Cardiac fibroblast (primary cell): Measurements from ENCODE around the gene FAM78B.

Experiments used
- DNase-seq, 2 donors: peaks; one replicate each; pipeline versions ENCODE4 v3.0.0 to v3.0.0-alpha.2; 2010; ENCODE audit warnings: low read depth in 2 of 2
- H3K4me3 ChIP-seq, 2 donors: replicated peaks in 1 of 2; 1 replicate in 1 of 2; 2 replicates in 1 of 2; pipeline ENCODE4 v1.5.1; 2011; ENCODE audit warnings: low read depth in 2 of 2, low read length in 2 of 2, mild to moderate bottlenecking in 2 of 2, moderate library complexity in 1 of 2
- TF ChIP-seq, protein P1 (sequence below): IDR thresholded peaks from one replicate; pipeline ENCODE4 v1.5.1; 2011; ENCODE audit warnings: low read depth, mild to moderate bottlenecking, low read length, inconsistent platforms

The FAM78B gene

DNA sequence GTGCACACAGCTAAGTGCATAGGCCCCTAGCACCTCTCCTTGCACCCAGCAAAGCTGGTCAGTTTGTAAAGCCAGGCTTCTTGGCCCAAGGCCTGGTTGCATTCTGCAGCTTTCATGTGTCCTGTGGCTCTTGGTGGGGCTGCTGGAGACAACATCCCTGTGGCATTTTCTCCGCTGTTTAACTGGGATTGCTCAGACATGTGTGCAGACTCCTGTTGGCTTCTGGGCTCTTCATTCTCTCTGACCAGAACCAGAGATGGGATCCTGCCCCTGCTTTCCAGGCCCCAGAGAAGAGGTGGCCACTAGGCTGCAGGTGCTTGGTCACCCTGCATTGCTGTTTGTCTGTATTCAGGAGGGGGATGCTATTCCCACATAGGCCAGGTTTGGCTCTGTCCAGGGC, 50.8 kb downstream of the FAM78B start:
- DNase-seq: no peak
- H3K4me3 ChIP-seq: no peak overlapping the region
- TF ChIP-seq, protein P1, sequence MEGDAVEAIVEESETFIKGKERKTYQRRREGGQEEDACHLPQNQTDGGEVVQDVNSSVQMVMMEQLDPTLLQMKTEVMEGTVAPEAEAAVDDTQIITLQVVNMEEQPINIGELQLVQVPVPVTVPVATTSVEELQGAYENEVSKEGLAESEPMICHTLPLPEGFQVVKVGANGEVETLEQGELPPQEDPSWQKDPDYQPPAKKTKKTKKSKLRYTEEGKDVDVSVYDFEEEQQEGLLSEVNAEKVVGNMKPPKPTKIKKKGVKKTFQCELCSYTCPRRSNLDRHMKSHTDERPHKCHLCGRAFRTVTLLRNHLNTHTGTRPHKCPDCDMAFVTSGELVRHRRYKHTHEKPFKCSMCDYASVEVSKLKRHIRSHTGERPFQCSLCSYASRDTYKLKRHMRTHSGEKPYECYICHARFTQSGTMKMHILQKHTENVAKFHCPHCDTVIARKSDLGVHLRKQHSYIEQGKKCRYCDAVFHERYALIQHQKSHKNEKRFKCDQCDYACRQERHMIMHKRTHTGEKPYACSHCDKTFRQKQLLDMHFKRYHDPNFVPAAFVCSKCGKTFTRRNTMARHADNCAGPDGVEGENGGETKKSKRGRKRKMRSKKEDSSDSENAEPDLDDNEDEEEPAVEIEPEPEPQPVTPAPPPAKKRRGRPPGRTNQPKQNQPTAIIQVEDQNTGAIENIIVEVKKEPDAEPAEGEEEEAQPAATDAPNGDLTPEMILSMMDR: no peak

DNA sequence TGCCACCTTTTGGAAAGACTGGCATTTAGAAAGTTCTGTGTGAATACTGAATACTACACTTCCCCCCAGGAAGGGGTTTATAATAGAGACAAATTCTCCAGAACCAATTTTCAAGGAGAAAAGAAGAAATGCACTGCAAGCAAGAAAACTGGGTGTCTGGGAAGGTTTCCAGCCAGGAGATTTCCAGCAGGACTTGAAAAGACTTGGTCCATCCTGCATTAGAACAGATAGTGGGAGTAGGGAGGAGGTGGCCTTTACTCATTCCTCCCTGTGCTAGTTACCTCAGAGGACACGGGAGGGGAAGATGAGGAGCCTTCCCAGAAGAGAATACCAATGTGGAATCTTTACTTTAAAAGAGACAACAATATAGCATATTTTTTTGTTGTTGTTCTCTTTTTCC, 52.4 kb downstream of the FAM78B start:
- no peak overlapping the region for H3K4me3 ChIP-seq
- TF ChIP-seq, protein P1: no peak
- no peak for DNase-seq

DNA sequence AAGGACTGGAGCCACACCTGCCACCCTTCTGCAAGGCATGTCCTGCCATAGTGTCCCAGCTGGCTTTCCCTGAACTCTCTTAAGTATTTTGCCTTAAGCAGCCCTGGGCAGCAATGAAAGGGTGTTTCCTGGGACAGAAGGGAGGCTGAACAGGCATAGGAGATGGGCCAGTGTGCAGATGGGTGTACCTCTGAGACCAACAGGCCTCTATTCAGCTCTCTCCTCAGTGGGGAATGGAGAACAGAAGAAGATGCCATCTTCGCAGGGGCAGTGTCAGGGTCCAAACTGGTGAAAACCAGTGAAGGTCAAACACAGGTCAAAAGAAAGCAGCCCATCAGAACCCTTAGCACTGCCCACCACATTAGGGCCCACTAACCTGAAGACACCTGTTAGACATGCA, 53.2 kb downstream of the FAM78B start:
- H3K4me3 ChIP-seq: no peak overlapping the region
- no peak for DNase-seq
- TF ChIP-seq, protein P1: no peak

DNA sequence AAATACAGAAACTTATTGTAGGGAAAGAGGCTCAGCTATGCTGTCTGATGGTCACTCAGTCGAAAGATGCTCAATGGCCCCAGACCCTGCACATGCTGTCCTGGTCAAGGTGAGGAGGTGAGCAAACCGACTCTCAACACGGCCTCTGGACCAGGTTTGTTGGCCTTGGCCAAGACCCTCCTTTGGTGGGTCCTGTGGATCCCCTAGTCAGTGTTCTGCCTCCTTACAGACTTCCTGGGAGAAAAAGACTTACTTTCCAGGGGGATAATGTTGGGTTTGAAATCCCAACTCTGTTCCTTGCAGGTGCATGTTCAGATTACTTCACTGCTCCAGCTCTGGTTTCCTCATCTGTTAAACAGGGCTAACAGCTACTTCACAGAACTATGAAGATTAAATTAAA, 53.8 kb downstream of the FAM78B start:
- TF ChIP-seq, protein P1: no peak
- DNase-seq: no peak
- no peak overlapping the region for H3K4me3 ChIP-seq

DNA sequence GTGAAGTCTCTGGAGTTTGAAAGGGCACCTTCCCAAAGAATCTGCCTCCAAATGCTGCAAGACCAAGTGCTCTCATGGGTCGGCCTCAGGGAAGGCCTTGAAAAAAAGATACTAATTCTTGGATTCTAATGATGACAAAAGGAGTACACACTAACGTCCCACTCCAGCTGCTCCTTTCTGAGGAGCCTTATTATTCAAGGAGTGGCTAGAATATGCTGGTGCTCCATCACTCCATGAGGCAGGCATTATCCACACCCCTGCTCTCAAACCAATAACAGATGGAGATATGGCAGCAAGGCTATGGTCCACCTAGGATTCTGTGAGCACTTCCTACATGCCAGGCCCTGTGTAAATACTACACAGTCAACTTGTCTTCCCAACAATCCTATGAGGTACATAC, 54.4 kb downstream of the FAM78B start:
- TF ChIP-seq, protein P1: no peak
- no peak overlapping the region for H3K4me3 ChIP-seq
- DNase-seq: no peak

DNA sequence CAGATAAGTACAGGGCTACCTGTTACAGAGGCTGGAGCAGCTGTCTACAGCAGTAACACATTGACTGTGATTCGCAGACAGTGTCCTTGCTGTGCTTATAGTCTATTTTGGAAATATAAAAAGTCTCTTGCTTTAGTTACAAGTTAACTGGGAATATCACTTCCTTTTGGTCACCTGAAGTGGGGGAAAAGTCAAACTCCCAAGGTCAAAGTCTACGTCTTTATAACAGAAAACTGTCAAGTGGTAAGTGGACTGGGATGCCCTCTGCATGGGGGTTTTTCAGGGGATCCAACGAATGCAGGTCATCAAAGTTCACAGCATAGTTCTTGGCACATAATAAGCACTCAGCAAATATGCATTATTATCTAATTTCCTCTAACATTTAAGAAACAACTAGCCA, 55.4 kb downstream of the FAM78B start:
- no peak overlapping the region for H3K4me3 ChIP-seq
- TF ChIP-seq, protein P1: no peak
- DNase-seq: no peak

DNA sequence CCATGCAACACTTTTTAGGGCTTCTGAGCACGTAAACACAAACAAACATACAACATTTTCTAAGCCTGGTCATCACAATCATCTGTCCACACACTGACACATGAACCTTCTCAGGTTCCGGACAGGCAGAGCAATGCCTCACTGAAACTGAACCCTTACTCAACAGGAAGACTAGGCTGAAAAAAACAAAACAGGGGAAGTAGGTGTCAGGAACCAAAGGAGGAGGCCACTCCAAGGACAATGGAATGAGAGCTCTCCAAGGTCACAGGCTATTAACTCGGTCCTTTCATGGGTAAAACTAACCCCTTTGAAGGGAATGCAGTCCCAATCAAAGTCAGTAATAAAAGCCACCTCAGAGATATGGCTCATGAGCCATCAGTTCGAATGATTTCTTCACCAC, 76.6 kb downstream of the FAM78B start:
- no peak overlapping the region for H3K4me3 ChIP-seq
- TF ChIP-seq, protein P1: no peak
- DNase-seq: peak in 1 of 2 donors; percentile 2
